Neural crest cell (in vitro differentiated cells): ENCODE data around the gene URB1. TPM values are rescaled to one million over a fixed set of nuclear protein-coding genes. Genes with fewer than 3 reads are reported as not detected.

Source experiments
- DNase-seq: peaks from one replicate; pipeline ENCODE4 v3.0.0; 2021; ENCODE audit warnings: low read depth, mixed read lengths, low spot score
- H3K27ac Mint-ChIP-seq: one replicate; pipeline ENCODE4 v1.8.0; 2021; ENCODE audit warnings: mild to moderate bottlenecking, mixed read lengths; ENCODE audit not compliant: unreplicated experiment
- H3K27me3 Mint-ChIP-seq: 2 replicates; pipeline ENCODE4 v1.8.0; 2021; ENCODE audit warnings: low read depth, mild to moderate bottlenecking, mixed read lengths
- H3K36me3 Mint-ChIP-seq: 2 replicates; pipeline ENCODE4 v1.8.0; 2021; ENCODE audit warnings: low read depth, mild to moderate bottlenecking, mixed read lengths
- H3K4me1 Mint-ChIP-seq: 2 replicates; pipeline ENCODE4 v1.8.0; 2021; ENCODE audit warnings: mixed read lengths
- H3K4me3 Mint-ChIP-seq: one replicate; pipeline ENCODE4 v1.8.0; 2021; ENCODE audit warnings: mild to moderate bottlenecking, mixed read lengths
- H3K9me3 Mint-ChIP-seq: 2 replicates; pipeline ENCODE4 v1.8.0; 2021; ENCODE audit warnings: mixed read lengths
- CTCF ChIP-seq: fragments of 200-600 bp; sonication (generic); conservative IDR thresholded peaks from 2 replicates; pipeline ENCODE4 v1.5.0; 2021; ENCODE audit warnings: antibody characterized with exemption, mild to moderate bottlenecking
- total RNA-seq: library from RNA; stranded (reverse); gene quantifications from 2 replicates; pipeline ENCODE4 v1.2.1, GENCODE V29; 2021

The URB1 gene
- total RNA-seq, 1 donor from 2014 or later = 23.1 TPM

GRCh38 chr21:32348604-32349332, 44.0 kb downstream of the URB1 start:
- H3K36me3 Mint-ChIP-seq = peaks cover 44% of the 10 kb centered on the region
- H3K27me3 Mint-ChIP-seq = no peaks in the 10 kb centered on the region
- DNase-seq = no peak
- TF ChIP-seq CTCF = no peak
- H3K9me3 Mint-ChIP-seq = peaks cover 10% of the 10 kb centered on the region
- H3K4me3 Mint-ChIP-seq = no peak overlapping the region
- H3K4me1 Mint-ChIP-seq = no peaks in the 10 kb centered on the region
- no peak overlapping the region for H3K27ac Mint-ChIP-seq

GRCh38 chr21:32347977-32348376, 44.8 kb downstream of the URB1 start:
- Mint-ChIP-seq H3K9me3 (peaks cover 15% of the 10 kb centered on the region), H3K4me3 (no peak overlapping the region), H3K27ac (no peak overlapping the region), H3K4me1 (no peaks in the 10 kb centered on the region), H3K27me3 (no peaks in the 10 kb centered on the region), H3K36me3 (peaks cover 49% of the 10 kb centered on the region)
- no peak for DNase-seq
- no peak for TF ChIP-seq CTCF

GRCh38 chr21:32347351-32347750, 45.5 kb downstream of the URB1 start:
- Mint-ChIP-seq H3K4me3 (no peak overlapping the region), H3K4me1 (no peaks in the 10 kb centered on the region), H3K27me3 (no peaks in the 10 kb centered on the region), H3K9me3 (peaks cover 15% of the 10 kb centered on the region), H3K36me3 (peaks cover 50% of the 10 kb centered on the region), H3K27ac (no peak overlapping the region)
- no peak for DNase-seq
- no peak for TF ChIP-seq CTCF

GRCh38 chr21:32346951-32347350, 45.9 kb downstream of the URB1 start:
- no peak overlapping the region for H3K27ac Mint-ChIP-seq
- no peaks in the 10 kb centered on the region for H3K4me1 Mint-ChIP-seq
- no peak for TF ChIP-seq CTCF
- H3K27me3 Mint-ChIP-seq = no peaks in the 10 kb centered on the region
- DNase-seq = no peak
- peaks cover 48% of the 10 kb centered on the region for H3K36me3 Mint-ChIP-seq
- peaks cover 15% of the 10 kb centered on the region for H3K9me3 Mint-ChIP-seq
- no peak overlapping the region for H3K4me3 Mint-ChIP-seq

- H3K4me1 Mint-ChIP-seq = peaks cover 29% of the 10 kb centered on the region
- H3K27ac Mint-ChIP-seq = no peak overlapping the region
- no peak overlapping the region for H3K4me3 Mint-ChIP-seq
- TF ChIP-seq CTCF = no peak
- no peaks in the 10 kb centered on the region for H3K27me3 Mint-ChIP-seq
- no peak for DNase-seq
- H3K9me3 Mint-ChIP-seq = peaks cover 15% of the 10 kb centered on the region
- H3K36me3 Mint-ChIP-seq = peaks cover 42% of the 10 kb centered on the region
Measured at GRCh38 chr21:32340863-32341848, 51.7 kb downstream of the URB1 start.
